RWPE1 (cell line): Measurements from ENCODE around the gene PRPF38B.

Source experiments
- CTCF ChIA-PET: fragments of 350-600 bp; sonication (Branson Sonifier 250); formaldehyde crosslinking; extraction: SDS; loops from one replicate; lab custom pipeline; 2021; lab: Yijun Ruan, JAX
- POLR2A ChIA-PET: fragments of 400-600 bp; formaldehyde crosslinking; extraction: SDS; loops from one replicate; lab custom pipeline; 2020; ENCODE audit warnings: antibody characterized with exemption; ENCODE audit not compliant: low non-redundant PET; lab: Yijun Ruan, JAX
- DNase-seq: peaks from one replicate; pipeline ENCODE4 v3.0.0; 2012; ENCODE audit warnings: low spot score
- H3K27ac ChIP-seq: fragments of 450-650 bp; 2 replicates; pipeline ENCODE4 v1.5.1; 2017
- TF ChIP-seq, protein P1 (sequence below): fragments of 450-650 bp; conservative IDR thresholded peaks from 2 replicates; pipeline ENCODE4 v1.5.1; 2017; ENCODE audit warnings: low read depth, mild to moderate bottlenecking

PRPF38B gene

DNA sequence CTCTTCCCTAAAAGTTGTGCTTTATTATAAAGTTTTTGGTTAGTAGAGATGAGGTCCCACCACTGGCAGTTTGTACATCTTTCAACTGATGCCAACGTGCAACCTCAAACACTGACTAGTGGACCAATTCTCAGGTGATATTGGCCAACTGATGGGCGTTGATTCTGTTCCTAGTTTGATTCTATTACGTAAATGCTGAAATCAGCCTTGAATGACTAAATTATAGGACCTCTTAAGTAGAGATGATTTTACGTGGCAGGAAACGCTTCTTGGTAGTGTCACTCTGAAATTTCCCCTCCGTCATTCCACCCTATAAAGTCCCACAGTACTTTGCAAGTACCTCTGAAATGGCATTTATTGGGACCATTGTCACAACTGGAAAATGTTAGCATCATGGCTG, 11.8 kb downstream of the PRPF38B start:
- H3K27ac ChIP-seq = no peak overlapping the region
- no peak for DNase-seq
- CTCF ChIA-PET = no interaction called here
- TF ChIP-seq, protein P1, sequence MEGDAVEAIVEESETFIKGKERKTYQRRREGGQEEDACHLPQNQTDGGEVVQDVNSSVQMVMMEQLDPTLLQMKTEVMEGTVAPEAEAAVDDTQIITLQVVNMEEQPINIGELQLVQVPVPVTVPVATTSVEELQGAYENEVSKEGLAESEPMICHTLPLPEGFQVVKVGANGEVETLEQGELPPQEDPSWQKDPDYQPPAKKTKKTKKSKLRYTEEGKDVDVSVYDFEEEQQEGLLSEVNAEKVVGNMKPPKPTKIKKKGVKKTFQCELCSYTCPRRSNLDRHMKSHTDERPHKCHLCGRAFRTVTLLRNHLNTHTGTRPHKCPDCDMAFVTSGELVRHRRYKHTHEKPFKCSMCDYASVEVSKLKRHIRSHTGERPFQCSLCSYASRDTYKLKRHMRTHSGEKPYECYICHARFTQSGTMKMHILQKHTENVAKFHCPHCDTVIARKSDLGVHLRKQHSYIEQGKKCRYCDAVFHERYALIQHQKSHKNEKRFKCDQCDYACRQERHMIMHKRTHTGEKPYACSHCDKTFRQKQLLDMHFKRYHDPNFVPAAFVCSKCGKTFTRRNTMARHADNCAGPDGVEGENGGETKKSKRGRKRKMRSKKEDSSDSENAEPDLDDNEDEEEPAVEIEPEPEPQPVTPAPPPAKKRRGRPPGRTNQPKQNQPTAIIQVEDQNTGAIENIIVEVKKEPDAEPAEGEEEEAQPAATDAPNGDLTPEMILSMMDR = no peak
- POLR2A ChIA-PET = no interaction called here

DNA sequence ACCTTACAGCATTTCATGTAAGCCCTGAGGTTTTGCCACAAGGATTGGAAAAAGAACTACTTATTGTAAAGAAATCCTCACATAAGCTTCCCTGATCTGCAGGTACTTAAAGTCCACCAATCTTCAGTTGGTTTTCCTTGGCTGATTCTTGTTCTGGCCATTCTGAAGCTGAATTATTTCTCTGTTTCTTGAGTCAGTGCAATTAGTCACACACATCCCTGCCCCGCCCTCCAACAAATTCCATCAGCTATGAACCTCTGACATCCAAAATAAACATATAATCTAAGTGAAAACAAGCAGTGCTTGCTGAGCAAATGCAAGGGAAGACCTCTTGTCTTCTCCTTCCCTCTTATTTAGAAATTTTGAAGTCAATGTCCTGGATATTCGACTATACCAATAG, 12.4 kb downstream of the PRPF38B start:
- H3K27ac ChIP-seq = no peak overlapping the region
- ChIA-PET POLR2A (no interaction called here), CTCF (no interaction called here)
- TF ChIP-seq, protein P1 = no peak
- DNase-seq = peak; percentile 64

DNA sequence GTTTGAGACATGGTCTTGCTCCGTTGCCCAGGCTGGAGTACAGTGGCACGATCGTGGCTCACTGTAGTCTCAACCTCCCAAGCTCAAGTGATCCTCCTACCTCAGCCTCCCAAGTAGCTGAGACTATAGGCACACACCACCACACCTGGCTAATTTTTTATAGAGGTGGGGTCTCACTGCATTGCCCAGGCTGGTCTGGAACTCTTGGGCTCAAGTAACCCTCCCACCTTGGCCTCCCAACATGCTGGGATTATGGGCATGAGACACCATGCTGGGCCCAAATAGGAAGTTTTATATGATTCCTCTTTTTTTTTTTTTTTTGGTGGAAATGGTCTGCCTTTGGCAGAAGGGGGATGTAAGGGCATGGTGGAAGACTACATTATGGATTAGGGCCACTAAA, 14.5 kb downstream of the PRPF38B start:
- ChIA-PET POLR2A (no interaction called here), CTCF (no interaction called here)
- TF ChIP-seq, protein P1 = no peak
- no peak for DNase-seq
- H3K27ac ChIP-seq = no peak overlapping the region

DNA sequence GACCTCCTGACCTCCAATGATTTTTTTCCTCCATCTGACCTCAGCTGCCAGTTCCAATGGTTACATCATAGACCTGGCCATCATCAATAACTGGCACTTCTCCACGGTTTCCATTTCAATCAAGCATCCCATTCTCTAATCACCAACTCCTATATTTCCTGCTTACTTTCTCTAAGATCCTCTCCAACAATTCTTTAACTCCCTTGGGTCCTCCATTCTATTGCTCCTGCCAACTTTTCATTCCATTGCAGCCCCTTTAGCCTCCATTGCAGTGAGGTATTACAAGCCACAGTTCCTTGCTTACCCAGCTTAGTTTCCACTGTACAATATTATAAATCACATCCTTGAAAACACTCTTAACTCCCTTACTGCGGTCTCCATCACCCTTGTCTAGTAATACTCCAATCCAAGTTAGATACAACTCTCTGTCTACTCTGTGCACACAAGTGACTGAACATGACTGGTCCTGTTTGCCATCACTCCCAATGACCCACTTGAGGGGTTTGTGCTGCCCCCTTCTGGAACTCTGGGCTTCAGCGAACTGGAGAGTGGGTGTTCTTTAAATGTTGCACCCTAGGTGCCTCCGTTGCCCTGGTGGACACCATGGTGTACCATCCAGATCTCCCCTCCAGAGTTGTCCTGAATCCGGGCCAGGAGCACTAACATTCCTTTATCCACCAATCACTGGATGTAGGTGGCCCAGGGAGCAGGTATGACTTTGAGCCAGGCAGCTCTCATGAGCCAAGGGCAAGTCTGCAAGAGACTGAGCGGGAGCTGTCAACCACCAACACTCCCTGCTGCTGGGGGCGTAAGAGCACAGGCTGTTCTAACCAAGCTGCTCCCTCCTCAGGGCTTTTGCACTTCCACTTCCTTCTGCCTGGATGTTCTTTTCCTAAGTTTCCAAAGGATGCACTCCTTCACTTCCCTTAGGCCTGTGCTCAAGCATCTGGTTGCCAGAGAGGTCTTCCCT, 16.9 kb downstream of the PRPF38B start:
- ChIA-PET POLR2A (no interaction called here), CTCF (interaction anchor here (0.7 to 1.0 kb wide), 2 partner anchors 11 to 14 kb away, joined by 3 read pairs; no protein-coding TSS in a partner anchor)
- no peak overlapping the region for H3K27ac ChIP-seq
- TF ChIP-seq, protein P1 = no peak
- no peak for DNase-seq

DNA sequence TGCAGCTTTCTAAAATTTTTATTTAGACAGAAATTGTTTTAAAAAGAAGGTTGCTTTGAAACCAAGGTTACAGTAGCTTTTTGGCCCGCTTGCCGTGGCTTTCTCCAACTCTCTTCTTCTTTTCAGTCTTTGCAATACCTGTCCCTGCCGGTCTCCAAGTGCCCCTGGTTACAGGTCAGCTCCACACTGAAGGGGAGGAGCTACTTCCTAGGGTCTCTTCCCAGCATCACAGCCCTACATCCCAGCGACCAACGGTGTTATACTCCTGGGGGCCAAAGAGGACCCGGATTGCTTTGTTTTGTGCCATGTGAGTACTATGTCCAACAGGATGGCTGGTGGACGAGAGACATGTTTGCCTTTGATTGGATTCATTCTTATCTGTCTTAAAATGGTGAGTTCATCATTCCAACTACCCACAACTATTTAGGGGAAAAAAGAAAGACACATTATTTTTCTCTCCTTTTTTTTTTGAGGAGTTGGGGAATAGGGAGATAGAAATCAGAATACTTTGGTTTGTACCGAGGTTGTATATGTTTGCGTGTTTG, 20.6 kb downstream of the PRPF38B start, which contains the start of gene FNDC7:
TSS of gene FNDC7 (plus strand) at position 303 of the 545 bp plus-strand sequence. CDS start at position 329, 26 bp downstream.
- ChIA-PET POLR2A (no interaction called here), CTCF (interaction anchor here (0.6 kb wide), 1 partner anchor 14 kb away, joined by 7 read pairs; no protein-coding TSS in a partner anchor)
- TF ChIP-seq, protein P1 = no peak
- H3K27ac ChIP-seq = no peak within 1 kb of the TSS
- DNase-seq = no peak

DNA sequence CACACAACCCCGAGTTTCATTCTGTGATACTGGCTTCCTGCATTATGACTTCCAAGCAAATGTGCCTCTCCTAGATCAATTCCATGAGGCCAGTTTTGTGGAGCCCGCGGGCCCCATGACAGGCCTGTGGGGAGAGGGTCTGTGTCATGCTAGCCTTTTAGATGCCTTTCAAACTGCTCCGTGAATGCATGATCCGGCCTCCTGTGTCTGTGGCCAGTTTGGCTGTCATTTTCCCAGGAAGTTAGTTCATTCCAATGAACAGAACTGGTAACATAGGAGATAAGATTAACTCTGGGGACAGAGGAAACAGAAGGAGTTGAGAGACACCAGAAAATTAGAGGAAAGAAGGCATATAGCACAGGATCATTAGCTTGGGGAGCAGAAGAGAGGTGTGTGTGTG, 23.8 kb downstream of the PRPF38B start:
- CTCF ChIA-PET = interaction anchor here (0.5 kb wide), 1 partner anchor 830 kb away, joined by 3 read pairs; no protein-coding TSS in a partner anchor
- no peak for DNase-seq
- POLR2A ChIA-PET = no interaction called here
- H3K27ac ChIP-seq = no peak overlapping the region
- TF ChIP-seq, protein P1 = no peak
